Measurements from ENCODE around the gene HDAC10.
A peak's percentile ranks its signal among the peaks of the same experiment; 100 is the strongest.
"Not testable (repeated sequence)": the region's sequence is repeated elsewhere in the genome, so short reads cannot be mapped to it uniquely, and the experiment has no call there.

The HDAC10 gene

DNA sequence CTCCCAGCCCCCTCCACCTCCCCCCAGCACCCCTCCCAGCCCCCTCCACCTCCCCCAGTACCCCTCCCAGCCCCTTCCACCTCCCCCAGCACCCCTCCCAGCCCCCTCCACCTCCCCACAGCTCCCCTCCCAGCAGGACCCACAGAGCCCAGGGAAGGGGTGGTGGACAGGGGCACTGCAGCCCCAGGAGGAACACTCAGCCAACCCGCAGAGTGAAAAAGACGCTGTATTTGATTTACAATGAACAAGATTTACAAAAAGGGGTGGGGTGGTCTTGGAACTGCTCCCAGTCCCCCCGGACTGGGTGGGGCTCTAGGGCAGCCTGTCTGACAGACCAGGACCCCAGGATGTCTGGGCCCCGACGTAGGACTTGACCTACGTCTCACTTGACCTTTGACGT, 23.7 kb upstream of the HDAC10 start:
- H3K27me3 ChIP-seq (replicated peaks in 2 of 5; ENCODE audit: control insufficient read depth in 4 of 5, insufficient read depth in 5 of 5, low read length in 4 of 5) = peaks cover 0 to 14% (median 3%) of the 10 kb centered on the region in 5 experiments
- H3K36me3 ChIP-seq (ENCODE audit: control insufficient read depth in 4 of 4, insufficient read depth in 4 of 4, low read length in 3 of 4) = peaks cover 0 to 49% (median 29%) of the 10 kb centered on the region in 4 experiments
- no peak for DNase-seq
- no peak overlapping the region for H3K4me3 ChIP-seq (ENCODE audit: control insufficient read depth in 1 of 7, extremely low read depth in 1 of 7, insufficient read depth in 4 of 7, low read depth in 2 of 7, low read length in 6 of 7)
- H3K27ac ChIP-seq (ENCODE audit: insufficient read depth in 1 of 2, low read depth in 1 of 2, low read length in 2 of 2, poor library complexity in 1 of 2, severe bottlenecking in 2 of 2) = no peak overlapping the region
- H3K9me3 ChIP-seq (ENCODE audit: control extremely low read depth in 1 of 5, control insufficient read depth in 4 of 5, insufficient read depth in 2 of 5, low read depth in 1 of 5, low read length in 4 of 5) = peaks cover 0 to 7% (median 0%) of the 10 kb centered on the region in 5 experiments
- H3K4me1 ChIP-seq (ENCODE audit: control extremely low read depth in 1 of 4, control insufficient read depth in 4 of 4, insufficient read depth in 4 of 4, low read length in 3 of 4) = peaks cover 0 to 27% (median 20%) of the 10 kb centered on the region in 4 experiments
- CTCF ChIA-PET = interaction anchor here (1.1 to 6.5 kb wide), 7 partner anchors 23 to 94 kb away, joined by 4 to 120 read pairs (median 15); partner anchors contain the start of genes DENND6B, HDAC10 and PLXNB2
- 90% methylated on average over 7 of the region's 7 CpGs for WGBS (ENCODE audit: insufficient coverage)
- POLR2A ChIA-PET = no interaction called here

DNA sequence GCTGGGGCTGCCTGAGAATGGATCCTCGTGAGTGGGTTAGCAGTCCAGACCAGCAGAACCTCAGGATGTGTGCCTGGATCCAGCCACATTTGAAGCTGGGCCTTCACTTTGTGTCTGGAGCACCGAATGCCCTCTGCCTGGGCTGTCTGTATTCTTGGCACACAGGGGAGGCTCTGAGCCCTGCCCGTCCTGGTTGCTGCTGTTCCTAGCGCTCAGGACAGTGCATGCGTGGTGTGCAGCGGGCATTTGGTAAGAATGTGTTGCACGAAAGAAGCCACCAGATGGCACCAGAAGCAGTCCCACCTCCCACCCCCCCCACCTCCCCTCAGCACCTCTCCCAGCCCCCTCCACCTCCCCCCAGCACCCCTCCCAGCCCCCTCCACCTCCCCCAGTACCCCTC, 23.2 kb upstream of the HDAC10 start:
- ChIA-PET POLR2A (no interaction called here), CTCF (interaction anchor here (0.8 to 6.5 kb wide), 8 partner anchors 11 to 94 kb away, joined by 3 to 120 read pairs (median 12); partner anchors contain the start of genes DENND6B, HDAC10 and PLXNB2)
- 56% methylated on average over 2 of the region's 7 CpGs for WGBS (ENCODE audit: insufficient coverage)
- DNase-seq = peak; percentile 64 to 81 (median 72)
- no peak overlapping the region for H3K4me3 ChIP-seq (ENCODE audit: control insufficient read depth in 1 of 7, extremely low read depth in 1 of 7, insufficient read depth in 4 of 7, low read depth in 2 of 7, low read length in 6 of 7)
- peaks cover 0 to 32% (median 24%) of the 10 kb centered on the region in 4 experiments for H3K4me1 ChIP-seq (ENCODE audit: control extremely low read depth in 1 of 4, control insufficient read depth in 4 of 4, insufficient read depth in 4 of 4, low read length in 3 of 4)
- peaks cover 0 to 7% (median 0%) of the 10 kb centered on the region in 5 experiments for H3K9me3 ChIP-seq (ENCODE audit: control extremely low read depth in 1 of 5, control insufficient read depth in 4 of 5, insufficient read depth in 2 of 5, low read depth in 1 of 5, low read length in 4 of 5)
- H3K36me3 ChIP-seq (ENCODE audit: control insufficient read depth in 4 of 4, insufficient read depth in 4 of 4, low read length in 3 of 4) = peaks cover 0 to 44% (median 27%) of the 10 kb centered on the region in 4 experiments
- H3K27me3 ChIP-seq (replicated peaks in 2 of 5; ENCODE audit: control insufficient read depth in 4 of 5, insufficient read depth in 5 of 5, low read length in 4 of 5) = peaks cover 0 to 14% (median 3%) of the 10 kb centered on the region in 5 experiments
- H3K27ac ChIP-seq (ENCODE audit: insufficient read depth in 1 of 2, low read depth in 1 of 2, low read length in 2 of 2, poor library complexity in 1 of 2, severe bottlenecking in 2 of 2) = no peak overlapping the region

DNA sequence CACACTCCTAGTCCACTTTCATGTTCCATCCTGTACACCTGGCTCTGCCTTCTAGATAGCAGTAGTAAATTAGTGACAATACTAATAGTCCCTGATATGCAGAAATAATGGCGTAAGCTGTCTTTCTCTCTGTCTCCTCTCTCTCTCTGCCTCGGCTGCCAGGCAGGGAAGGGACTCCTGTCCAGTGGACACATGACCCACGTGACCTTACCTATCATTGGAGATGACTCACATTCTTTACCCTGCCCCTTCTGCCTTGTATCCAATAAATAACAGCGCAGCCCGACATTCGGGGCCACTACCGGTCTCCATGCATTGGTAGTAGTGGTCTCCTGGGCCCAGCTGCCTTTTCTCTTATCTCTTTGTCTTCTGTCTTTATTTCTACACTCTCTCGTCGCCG, 22.7 kb upstream of the HDAC10 start:
- H3K4me3 ChIP-seq (ENCODE audit: control insufficient read depth in 1 of 7, extremely low read depth in 1 of 7, insufficient read depth in 4 of 7, low read depth in 2 of 7, low read length in 6 of 7); DNase-seq; H3K27ac ChIP-seq (ENCODE audit: insufficient read depth in 1 of 2, low read depth in 1 of 2, low read length in 2 of 2, poor library complexity in 1 of 2, severe bottlenecking in 2 of 2); H3K9me3 ChIP-seq (ENCODE audit: control extremely low read depth in 1 of 5, control insufficient read depth in 4 of 5, insufficient read depth in 2 of 5, low read depth in 1 of 5, low read length in 4 of 5); POLR2A ChIA-PET: not testable (repeated sequence)
- Histone ChIP-seq H3K27me3 (replicated peaks in 2 of 5; ENCODE audit: control insufficient read depth in 4 of 5, insufficient read depth in 5 of 5, low read length in 4 of 5) (peaks cover 0 to 14% (median 3%) of the 10 kb centered on the region in 5 experiments), H3K36me3 (ENCODE audit: control insufficient read depth in 4 of 4, insufficient read depth in 4 of 4, low read length in 3 of 4) (peaks cover 0 to 39% (median 24%) of the 10 kb centered on the region in 4 experiments), H3K4me1 (ENCODE audit: control extremely low read depth in 1 of 4, control insufficient read depth in 4 of 4, insufficient read depth in 4 of 4, low read length in 3 of 4) (peaks cover 0 to 37% (median 29%) of the 10 kb centered on the region in 4 experiments)
- CTCF ChIA-PET = interaction anchor here (0.7 to 6.5 kb wide), 11 partner anchors 10 to 197 kb away, joined by 3 to 120 read pairs (median 6); partner anchors contain the start of genes DENND6B, HDAC10 and PLXNB2
- 99% methylated on average over 7 of the region's 10 CpGs for WGBS (ENCODE audit: insufficient coverage)

DNA sequence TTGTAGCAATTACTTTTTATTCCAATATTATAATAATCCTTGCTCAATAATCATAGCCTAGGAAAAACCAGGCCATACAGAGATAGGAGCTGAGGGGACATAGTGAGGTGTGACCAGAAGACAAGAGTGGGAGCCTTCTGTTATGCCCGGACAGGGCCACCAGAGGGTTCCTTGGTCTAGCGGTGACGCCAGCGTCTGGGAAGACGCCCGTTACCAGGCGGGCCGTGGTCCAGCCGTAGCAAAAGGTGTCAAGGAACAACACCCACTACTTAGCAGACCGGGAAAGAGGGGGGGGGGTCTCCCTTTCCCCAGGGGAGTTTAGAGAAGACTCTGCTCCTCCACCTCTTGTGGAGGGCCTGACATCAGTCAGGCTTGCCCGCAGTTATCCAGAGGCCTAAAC, 22.3 kb upstream of the HDAC10 start:
- Histone ChIP-seq H3K36me3 (ENCODE audit: control insufficient read depth in 4 of 4, insufficient read depth in 4 of 4, low read length in 3 of 4) (peaks cover 0 to 34% (median 22%) of the 10 kb centered on the region in 4 experiments), H3K4me1 (ENCODE audit: control extremely low read depth in 1 of 4, control insufficient read depth in 4 of 4, insufficient read depth in 4 of 4, low read length in 3 of 4) (peaks cover 0 to 42% (median 33%) of the 10 kb centered on the region in 4 experiments), H3K27me3 (replicated peaks in 2 of 5; ENCODE audit: control insufficient read depth in 4 of 5, insufficient read depth in 5 of 5, low read length in 4 of 5) (peaks cover 0 to 14% (median 4%) of the 10 kb centered on the region in 5 experiments)
- H3K27ac ChIP-seq (ENCODE audit: insufficient read depth in 1 of 2, low read depth in 1 of 2, low read length in 2 of 2, poor library complexity in 1 of 2, severe bottlenecking in 2 of 2); H3K4me3 ChIP-seq (ENCODE audit: control insufficient read depth in 1 of 7, extremely low read depth in 1 of 7, insufficient read depth in 4 of 7, low read depth in 2 of 7, low read length in 6 of 7); POLR2A ChIA-PET; H3K9me3 ChIP-seq (ENCODE audit: control extremely low read depth in 1 of 5, control insufficient read depth in 4 of 5, insufficient read depth in 2 of 5, low read depth in 1 of 5, low read length in 4 of 5); DNase-seq: not testable (repeated sequence)
- CTCF ChIA-PET = interaction anchor here (0.7 to 6.5 kb wide), 10 partner anchors 10 to 197 kb away, joined by 3 to 120 read pairs (median 8); partner anchors contain the start of genes DENND6B, HDAC10 and PLXNB2
- 60% methylated on average over 3 of the region's 11 CpGs for WGBS (ENCODE audit: insufficient coverage)

DNA sequence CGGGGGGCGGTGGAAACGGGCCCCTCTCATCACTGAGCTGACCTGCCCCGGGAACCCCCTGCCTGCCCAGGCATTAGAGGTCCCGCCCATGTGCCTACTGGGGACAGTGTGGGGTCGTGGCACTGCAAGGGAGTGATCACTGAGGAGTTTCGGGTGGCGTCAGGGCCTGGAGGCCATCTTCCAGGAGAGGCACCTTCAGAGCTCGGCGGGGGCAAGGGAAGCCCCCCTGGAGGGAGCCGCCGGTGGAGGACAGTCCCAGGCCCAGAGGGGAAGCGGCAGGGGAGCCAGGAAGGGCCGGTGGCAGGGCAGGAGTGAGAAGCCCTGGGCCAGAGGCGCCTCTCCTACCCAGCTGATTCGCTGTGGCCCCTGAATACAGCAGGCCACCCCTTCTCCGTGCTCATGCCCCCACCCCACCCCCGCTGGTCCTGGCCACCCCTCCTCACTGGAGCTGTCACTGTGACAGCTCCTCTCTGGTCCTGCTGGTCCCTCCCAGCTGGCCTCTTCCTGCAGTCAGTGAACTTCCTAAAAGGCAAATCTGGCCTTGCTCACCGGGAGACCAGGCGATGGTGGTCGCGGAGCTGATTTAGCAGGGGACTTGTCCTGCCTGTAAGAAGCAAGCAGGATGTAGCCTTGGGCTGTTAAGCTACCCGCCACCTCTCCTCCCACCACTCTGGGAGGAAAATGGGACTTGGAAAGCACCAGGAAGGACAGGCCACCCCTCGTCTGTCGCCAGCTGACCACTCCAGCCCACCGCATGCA, 21.2 kb upstream of the HDAC10 start:
- Histone ChIP-seq H3K27me3 (replicated peaks in 2 of 5; ENCODE audit: control insufficient read depth in 4 of 5, insufficient read depth in 5 of 5, low read length in 4 of 5) (peaks cover 0 to 14% (median 4%) of the 10 kb centered on the region in 5 experiments), H3K4me3 (ENCODE audit: control insufficient read depth in 1 of 7, extremely low read depth in 1 of 7, insufficient read depth in 4 of 7, low read depth in 2 of 7, low read length in 6 of 7) (peak overlapping the region in 1 of 7 experiments; percentile 80), H3K9me3 (ENCODE audit: control extremely low read depth in 1 of 5, control insufficient read depth in 4 of 5, insufficient read depth in 2 of 5, low read depth in 1 of 5, low read length in 4 of 5) (peaks cover 0 to 8% (median 0%) of the 10 kb centered on the region in 5 experiments), H3K36me3 (ENCODE audit: control insufficient read depth in 4 of 4, insufficient read depth in 4 of 4, low read length in 3 of 4) (peaks cover 0 to 23% (median 14%) of the 10 kb centered on the region in 4 experiments), H3K27ac (ENCODE audit: insufficient read depth in 1 of 2, low read depth in 1 of 2, low read length in 2 of 2, poor library complexity in 1 of 2, severe bottlenecking in 2 of 2) (no peak overlapping the region), H3K4me1 (ENCODE audit: control extremely low read depth in 1 of 4, control insufficient read depth in 4 of 4, insufficient read depth in 4 of 4, low read length in 3 of 4) (peaks cover 0 to 47% (median 39%) of the 10 kb centered on the region in 4 experiments)
- ChIA-PET POLR2A (interaction anchor here (0.6 to 0.8 kb wide), 2 partner anchors 25 to 94 kb away, joined by 4 to 5 read pairs; no protein-coding TSS in a partner anchor), CTCF (interaction anchor here (0.8 to 6.5 kb wide), 13 partner anchors 9 to 223 kb away, joined by 3 to 120 read pairs (median 5); partner anchors contain the start of genes DENND6B, HDAC10 and PLXNB2)
- WGBS (ENCODE audit: insufficient coverage) = 48% methylated on average over 22 of the region's 26 CpGs
- DNase-seq = no peak

DNA sequence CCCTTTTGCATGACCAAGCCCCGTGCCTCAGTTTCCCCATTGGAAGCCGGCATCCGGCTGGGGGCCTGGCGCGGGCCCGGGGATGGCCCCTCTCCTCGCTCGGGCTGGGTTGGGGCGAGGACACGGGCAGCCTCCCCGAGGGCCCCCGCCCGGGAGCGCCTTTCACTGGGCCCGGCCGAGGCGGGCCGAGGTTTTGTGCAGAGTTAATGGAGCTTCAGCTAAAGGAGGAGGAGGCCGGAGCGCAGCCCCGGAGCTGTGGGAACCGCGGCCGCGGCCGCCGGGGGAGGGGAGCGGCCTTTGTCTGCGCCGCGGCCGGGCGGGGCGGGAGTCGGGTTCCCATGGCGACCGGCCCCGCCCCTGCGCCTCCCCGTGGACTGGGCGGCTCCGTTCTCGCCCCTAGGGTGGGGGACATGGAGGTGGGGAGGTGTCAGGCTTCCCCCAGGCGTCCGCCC, 20.5 kb upstream of the HDAC10 start:
- Histone ChIP-seq H3K4me3 (ENCODE audit: control insufficient read depth in 1 of 7, extremely low read depth in 1 of 7, insufficient read depth in 4 of 7, low read depth in 2 of 7, low read length in 6 of 7) (peak overlapping the region in 6 of 7 experiments; percentile 30 to 80 (median 66)), H3K4me1 (ENCODE audit: control extremely low read depth in 1 of 4, control insufficient read depth in 4 of 4, insufficient read depth in 4 of 4, low read length in 3 of 4) (peaks cover 0 to 47% (median 39%) of the 10 kb centered on the region in 4 experiments), H3K36me3 (ENCODE audit: control insufficient read depth in 4 of 4, insufficient read depth in 4 of 4, low read length in 3 of 4) (peaks cover 0 to 21% (median 12%) of the 10 kb centered on the region in 4 experiments), H3K27ac (ENCODE audit: insufficient read depth in 1 of 2, low read depth in 1 of 2, low read length in 2 of 2, poor library complexity in 1 of 2, severe bottlenecking in 2 of 2) (no peak overlapping the region), H3K27me3 (replicated peaks in 2 of 5; ENCODE audit: control insufficient read depth in 4 of 5, insufficient read depth in 5 of 5, low read length in 4 of 5) (peaks cover 0 to 14% (median 4%) of the 10 kb centered on the region in 5 experiments), H3K9me3 (ENCODE audit: control extremely low read depth in 1 of 5, control insufficient read depth in 4 of 5, insufficient read depth in 2 of 5, low read depth in 1 of 5, low read length in 4 of 5) (peaks cover 0 to 15% (median 0%) of the 10 kb centered on the region in 5 experiments)
- under 1% methylated on average over 25 of the region's 45 CpGs for whole genome bisulfite sequencing (ENCODE audit: insufficient coverage)
- POLR2A ChIA-PET = no interaction called here
- CTCF ChIA-PET = interaction anchor here (1.3 to 6.5 kb wide), 6 partner anchors 8 to 70 kb away, joined by 3 to 120 read pairs (median 18); partner anchors contain the start of genes DENND6B, HDAC10 and PLXNB2
- DNase-seq = peak; percentile 43 to 57 (median 51)

Measured in common myeloid progenitor, CD34-positive (primary cell).